ENCODE data around the gene ESYT2. TPM values are rescaled to one million over a fixed set of nuclear protein-coding genes. Genes with fewer than 3 reads are reported as not detected.

ESYT2 gene
- total and polyA plus RNA-seq, 2 experiments from 2014 or later = 15.8 to 40.3 TPM

DNA sequence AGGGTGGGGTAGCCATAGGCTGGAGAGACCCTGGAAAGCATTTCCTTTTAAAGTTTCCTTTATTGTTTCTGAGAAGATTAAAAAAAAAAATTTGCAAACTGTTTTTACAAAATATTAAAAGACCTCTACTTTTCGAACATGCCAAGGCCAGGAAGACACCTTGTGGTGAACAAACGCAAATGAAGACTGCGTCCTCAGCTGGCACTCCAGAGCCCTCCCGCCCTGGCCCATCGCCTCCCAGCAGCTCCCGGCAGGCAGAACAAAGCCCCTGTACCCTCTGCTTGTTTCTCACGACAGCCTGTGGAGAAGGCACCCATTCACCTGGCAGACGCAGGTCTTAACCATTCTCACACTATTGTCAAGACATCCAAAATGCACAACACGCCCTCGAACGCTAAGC, 56.4 kb downstream of the ESYT2 start:
- DNase-seq (ENCODE audit: low read depth in 1 of 2, low spot score in 1 of 2) = no peak
- Histone ChIP-seq H3K27ac (no peak overlapping the region), H3K36me3 (no peaks in the 10 kb centered on the region), H3K9me3 (ENCODE audit: low read depth) (no peaks in the 10 kb centered on the region), H3K4me3 (no peak overlapping the region), H3K4me1 (ENCODE audit: low read depth) (no peaks in the 10 kb centered on the region), H3K27me3 (no peaks in the 10 kb centered on the region)
- TF ChIP-seq, protein P1, sequence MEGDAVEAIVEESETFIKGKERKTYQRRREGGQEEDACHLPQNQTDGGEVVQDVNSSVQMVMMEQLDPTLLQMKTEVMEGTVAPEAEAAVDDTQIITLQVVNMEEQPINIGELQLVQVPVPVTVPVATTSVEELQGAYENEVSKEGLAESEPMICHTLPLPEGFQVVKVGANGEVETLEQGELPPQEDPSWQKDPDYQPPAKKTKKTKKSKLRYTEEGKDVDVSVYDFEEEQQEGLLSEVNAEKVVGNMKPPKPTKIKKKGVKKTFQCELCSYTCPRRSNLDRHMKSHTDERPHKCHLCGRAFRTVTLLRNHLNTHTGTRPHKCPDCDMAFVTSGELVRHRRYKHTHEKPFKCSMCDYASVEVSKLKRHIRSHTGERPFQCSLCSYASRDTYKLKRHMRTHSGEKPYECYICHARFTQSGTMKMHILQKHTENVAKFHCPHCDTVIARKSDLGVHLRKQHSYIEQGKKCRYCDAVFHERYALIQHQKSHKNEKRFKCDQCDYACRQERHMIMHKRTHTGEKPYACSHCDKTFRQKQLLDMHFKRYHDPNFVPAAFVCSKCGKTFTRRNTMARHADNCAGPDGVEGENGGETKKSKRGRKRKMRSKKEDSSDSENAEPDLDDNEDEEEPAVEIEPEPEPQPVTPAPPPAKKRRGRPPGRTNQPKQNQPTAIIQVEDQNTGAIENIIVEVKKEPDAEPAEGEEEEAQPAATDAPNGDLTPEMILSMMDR (IDR thresholded peaks at IDR 0.05; ENCODE audit: low read depth, low read length) = no peak

DNA sequence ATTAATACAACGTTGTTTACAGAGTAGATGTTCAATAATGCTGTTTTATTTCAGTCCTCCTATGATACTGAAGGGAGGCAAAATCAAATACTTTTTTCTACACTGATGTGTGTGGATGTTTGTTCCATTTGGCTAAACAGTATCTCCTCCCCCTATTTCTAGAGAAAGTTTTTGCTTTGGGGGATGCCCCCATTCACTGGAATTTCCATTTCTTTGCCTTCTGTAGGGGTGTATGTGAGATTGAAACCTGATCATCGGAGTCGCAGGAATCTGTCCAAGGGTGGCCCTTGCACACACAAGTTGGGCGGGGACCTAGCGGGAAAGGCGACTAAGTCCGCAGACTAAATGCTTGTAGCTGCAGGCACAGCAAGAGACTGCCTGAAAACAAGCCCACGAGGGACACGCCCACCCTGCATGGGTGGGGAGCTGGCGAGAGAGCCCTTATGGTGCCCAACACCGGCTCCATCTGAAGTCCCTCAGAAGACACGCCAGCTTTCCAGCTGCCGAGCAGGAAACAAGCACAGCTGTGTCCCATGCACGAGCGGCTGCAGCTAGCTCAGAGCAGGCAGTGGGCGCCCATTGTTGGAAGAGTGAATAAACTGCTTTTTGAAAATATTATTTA, 58.0 kb downstream of the ESYT2 start:
- TF ChIP-seq, protein P1 (IDR thresholded peaks at IDR 0.05; ENCODE audit: low read depth, low read length) = no peak
- Histone ChIP-seq H3K4me3 (no peak overlapping the region), H3K36me3 (no peaks in the 10 kb centered on the region), H3K9me3 (ENCODE audit: low read depth) (no peaks in the 10 kb centered on the region), H3K27me3 (no peaks in the 10 kb centered on the region), H3K4me1 (ENCODE audit: low read depth) (no peaks in the 10 kb centered on the region), H3K27ac (no peak overlapping the region)
- DNase-seq (ENCODE audit: low read depth in 1 of 2, low spot score in 1 of 2) = no peak

DNA sequence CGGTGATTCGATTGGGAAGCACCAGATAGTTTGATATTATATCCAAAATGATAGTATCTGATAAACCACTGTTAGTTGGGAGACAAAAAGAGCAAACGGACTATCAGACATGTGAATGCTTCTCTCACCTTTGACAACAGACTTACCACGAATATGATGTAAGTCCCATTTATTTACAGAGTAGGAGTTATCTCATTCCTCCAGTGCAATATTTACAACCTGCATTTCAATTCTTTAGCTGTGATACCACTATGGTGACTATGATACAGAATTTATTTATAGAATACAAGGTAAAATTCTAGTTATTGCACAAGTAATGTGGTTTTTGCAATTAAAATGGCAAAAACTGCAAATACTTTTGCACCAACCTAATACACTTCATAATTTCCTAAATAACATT, 61.6 kb downstream of the ESYT2 start:
- TF ChIP-seq, protein P1 (IDR thresholded peaks at IDR 0.05; ENCODE audit: low read depth, low read length) = no peak
- Histone ChIP-seq H3K27ac (no peak overlapping the region), H3K27me3 (no peaks in the 10 kb centered on the region), H3K4me3 (no peak overlapping the region), H3K4me1 (ENCODE audit: low read depth) (peaks cover 9% of the 10 kb centered on the region), H3K36me3 (no peaks in the 10 kb centered on the region), H3K9me3 (ENCODE audit: low read depth) (no peaks in the 10 kb centered on the region)
- DNase-seq (ENCODE audit: low read depth in 1 of 2, low spot score in 1 of 2) = no peak

DNA sequence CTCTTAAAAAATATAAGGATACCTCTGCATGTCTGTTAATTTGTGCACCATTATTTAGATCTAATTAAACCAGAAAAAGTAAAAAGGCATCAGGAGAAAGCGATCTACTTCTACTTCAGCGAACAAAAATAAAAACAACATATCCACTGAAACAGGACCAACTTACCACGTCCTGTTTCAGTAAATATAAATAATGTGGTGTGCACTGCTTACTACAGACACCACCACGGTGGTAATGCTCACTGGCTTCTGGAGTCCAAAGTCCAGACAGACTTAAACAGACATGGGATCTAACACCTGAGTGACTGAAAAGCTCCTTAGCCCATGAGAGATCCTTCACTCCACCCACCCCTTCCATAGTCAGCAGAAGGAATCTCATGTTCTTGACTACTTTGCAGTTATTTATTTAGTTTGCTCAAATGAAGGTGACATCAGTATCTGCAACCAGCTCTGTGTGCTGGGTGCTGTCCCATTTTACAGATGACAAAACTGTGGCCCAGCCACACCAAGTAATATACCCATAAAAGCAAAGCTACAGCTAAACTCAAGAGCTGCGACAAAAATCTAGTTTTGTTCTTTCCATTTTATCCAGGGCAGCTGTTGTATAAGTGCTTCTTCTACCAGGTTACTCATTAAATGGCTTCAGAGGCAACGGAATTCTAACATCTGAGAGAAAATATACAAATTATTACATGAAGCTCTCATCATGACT, 62.6 kb downstream of the ESYT2 start:
- TF ChIP-seq, protein P1 (IDR thresholded peaks at IDR 0.05; ENCODE audit: low read depth, low read length) = no peak
- H3K27me3 ChIP-seq = no peaks in the 10 kb centered on the region
- H3K36me3 ChIP-seq = no peaks in the 10 kb centered on the region
- no peak overlapping the region for H3K27ac ChIP-seq
- H3K4me1 ChIP-seq (ENCODE audit: low read depth) = peaks cover 9% of the 10 kb centered on the region
- H3K9me3 ChIP-seq (ENCODE audit: low read depth) = no peaks in the 10 kb centered on the region
- DNase-seq (ENCODE audit: low read depth in 1 of 2, low spot score in 1 of 2) = no peak
- no peak overlapping the region for H3K4me3 ChIP-seq

DNA sequence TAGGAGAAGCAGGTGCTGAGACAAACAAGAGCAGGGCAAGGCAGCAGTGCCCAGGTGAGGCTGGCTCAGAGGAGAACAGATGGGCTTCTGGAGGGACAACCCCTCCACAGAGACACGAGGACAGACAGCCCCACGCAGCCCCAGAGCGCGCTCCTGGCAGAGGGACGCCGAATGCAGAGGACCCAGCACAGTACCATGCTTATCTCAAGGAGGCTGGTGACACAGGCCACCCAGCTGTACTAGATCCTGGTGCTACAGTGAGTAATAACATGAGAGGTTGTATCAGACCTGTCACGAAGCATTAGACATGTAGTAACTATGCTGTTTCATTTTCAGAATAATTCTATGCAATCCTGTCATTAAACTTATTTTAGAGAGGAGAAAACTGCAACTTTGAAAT, 64.3 kb downstream of the ESYT2 start:
- no peak overlapping the region for H3K4me3 ChIP-seq

More for the DNA sequence above, 64.3 kb downstream of the ESYT2 start:
- Histone ChIP-seq H3K9me3 (ENCODE audit: low read depth) (no peaks in the 10 kb centered on the region), H3K27ac (no peak overlapping the region), H3K36me3 (no peaks in the 10 kb centered on the region), H3K27me3 (no peaks in the 10 kb centered on the region), H3K4me1 (ENCODE audit: low read depth) (peaks cover 9% of the 10 kb centered on the region)
- TF ChIP-seq, protein P1 (IDR thresholded peaks at IDR 0.05; ENCODE audit: low read depth, low read length) = no peak
- DNase-seq (ENCODE audit: low read depth in 1 of 2, low spot score in 1 of 2) = no peak

Measured in cardiac muscle cell (in vitro differentiated cells and primary cell).